Type B pancreatic cell (in vitro differentiated cells): ENCODE results near the gene UBC. TPM values are rescaled to one million over a fixed set of nuclear protein-coding genes. Genes with fewer than 3 reads are reported as not detected.

Source experiments
- DNase-seq: peaks from one replicate; pipeline ENCODE4 v3.0.0; 2021; ENCODE audit warnings: mixed read lengths; ENCODE audit not compliant: unreplicated experiment; ENCODE audit errors: extremely low spot score
- H3K27ac Mint-ChIP-seq: 2 replicates; pipeline ENCODE4 v1.8.0; 2021; ENCODE audit warnings: mild to moderate bottlenecking, mixed read lengths
- H3K27me3 Mint-ChIP-seq: 2 replicates; pipeline ENCODE4 v1.8.0; 2021; ENCODE audit warnings: mixed read lengths
- H3K36me3 Mint-ChIP-seq: 2 replicates; pipeline ENCODE4 v1.8.0; 2021; ENCODE audit warnings: mixed read lengths
- H3K4me1 Mint-ChIP-seq: one replicate; pipeline ENCODE4 v1.8.0; 2021; ENCODE audit warnings: mixed read lengths; ENCODE audit not compliant: unreplicated experiment
- H3K4me3 Mint-ChIP-seq: 2 replicates; pipeline ENCODE4 v1.8.0; 2021; ENCODE audit warnings: mild to moderate bottlenecking, mixed read lengths
- H3K9me3 Mint-ChIP-seq: 2 replicates; pipeline ENCODE4 v1.8.0; 2021; ENCODE audit warnings: mixed read lengths
- CTCF ChIP-seq: fragments of 200-600 bp; sonication (generic); conservative IDR thresholded peaks from 2 replicates; pipeline ENCODE4 v1.5.0; 2021; ENCODE audit warnings: antibody characterized with exemption, mild to moderate bottlenecking
- total RNA-seq: library from RNA; stranded (reverse); gene quantifications from 2 replicates; pipeline ENCODE4 v1.2.1, GENCODE V29; 2021; ENCODE audit warnings: low replicate concordance

Gene UBC
- total RNA-seq, 1 donor from 2014 or later = 761 TPM

- Mint-ChIP-seq H3K27me3 (no peaks in the 10 kb centered on the region), H3K9me3 (no peaks in the 10 kb centered on the region), H3K4me3 (no peak overlapping the region), H3K36me3 (no peaks in the 10 kb centered on the region), H3K27ac (no peak overlapping the region), H3K4me1 (peaks cover 11% of the 10 kb centered on the region)
- no peak for DNase-seq
- no peak for TF ChIP-seq CTCF
Observed at GRCh38 chr12:124877423-124877822, 37.0 kb downstream of the UBC start.

- Mint-ChIP-seq H3K27me3 (no peaks in the 10 kb centered on the region), H3K27ac (no peak overlapping the region), H3K4me3 (no peak overlapping the region), H3K9me3 (no peaks in the 10 kb centered on the region), H3K4me1 (peaks cover 18% of the 10 kb centered on the region), H3K36me3 (no peaks in the 10 kb centered on the region)
- no peak for DNase-seq
- TF ChIP-seq CTCF = no peak
Observed at GRCh38 chr12:124876171-124876570, 38.3 kb downstream of the UBC start.

GRCh38 chr12:124875803-124876132 is 38.7 kb downstream of the UBC start:
- Mint-ChIP-seq H3K27me3 (no peaks in the 10 kb centered on the region), H3K27ac (no peak overlapping the region), H3K4me1 (peaks cover 18% of the 10 kb centered on the region), H3K9me3 (no peaks in the 10 kb centered on the region), H3K36me3 (no peaks in the 10 kb centered on the region), H3K4me3 (no peak overlapping the region)
- no peak for DNase-seq
- TF ChIP-seq CTCF = no peak

GRCh38 chr12:124874988-124875802 is 39.3 kb downstream of the UBC start:
- peaks cover 18% of the 10 kb centered on the region for H3K4me1 Mint-ChIP-seq
- no peak overlapping the region for H3K27ac Mint-ChIP-seq
- no peaks in the 10 kb centered on the region for H3K36me3 Mint-ChIP-seq
- DNase-seq = no peak
- H3K9me3 Mint-ChIP-seq = no peaks in the 10 kb centered on the region
- H3K4me3 Mint-ChIP-seq = no peak overlapping the region
- H3K27me3 Mint-ChIP-seq = no peaks in the 10 kb centered on the region
- no peak for TF ChIP-seq CTCF

GRCh38 chr12:124874188-124874587 is 40.3 kb downstream of the UBC start:
- Mint-ChIP-seq H3K36me3 (no peaks in the 10 kb centered on the region), H3K4me3 (no peak overlapping the region), H3K9me3 (no peaks in the 10 kb centered on the region), H3K27ac (no peak overlapping the region), H3K27me3 (no peaks in the 10 kb centered on the region), H3K4me1 (peaks cover 21% of the 10 kb centered on the region)
- no peak for TF ChIP-seq CTCF
- no peak for DNase-seq
